ENCODE measurements around the gene PRIMPOL. TPM values are rescaled to one million over a fixed set of nuclear protein-coding genes. Genes with fewer than 3 reads are reported as not detected.
A peak's percentile ranks its signal among the peaks of the same experiment; 100 is the strongest.
"Not testable (repeated sequence)": the region's sequence is repeated elsewhere in the genome, so short reads cannot be mapped to it uniquely, and the experiment has no call there.

Gene PRIMPOL
- 8.5 and 10.4 TPM in 2 replicates for total RNA-seq (2014; rRNA removed; shearing (Covaris generic))

DNA sequence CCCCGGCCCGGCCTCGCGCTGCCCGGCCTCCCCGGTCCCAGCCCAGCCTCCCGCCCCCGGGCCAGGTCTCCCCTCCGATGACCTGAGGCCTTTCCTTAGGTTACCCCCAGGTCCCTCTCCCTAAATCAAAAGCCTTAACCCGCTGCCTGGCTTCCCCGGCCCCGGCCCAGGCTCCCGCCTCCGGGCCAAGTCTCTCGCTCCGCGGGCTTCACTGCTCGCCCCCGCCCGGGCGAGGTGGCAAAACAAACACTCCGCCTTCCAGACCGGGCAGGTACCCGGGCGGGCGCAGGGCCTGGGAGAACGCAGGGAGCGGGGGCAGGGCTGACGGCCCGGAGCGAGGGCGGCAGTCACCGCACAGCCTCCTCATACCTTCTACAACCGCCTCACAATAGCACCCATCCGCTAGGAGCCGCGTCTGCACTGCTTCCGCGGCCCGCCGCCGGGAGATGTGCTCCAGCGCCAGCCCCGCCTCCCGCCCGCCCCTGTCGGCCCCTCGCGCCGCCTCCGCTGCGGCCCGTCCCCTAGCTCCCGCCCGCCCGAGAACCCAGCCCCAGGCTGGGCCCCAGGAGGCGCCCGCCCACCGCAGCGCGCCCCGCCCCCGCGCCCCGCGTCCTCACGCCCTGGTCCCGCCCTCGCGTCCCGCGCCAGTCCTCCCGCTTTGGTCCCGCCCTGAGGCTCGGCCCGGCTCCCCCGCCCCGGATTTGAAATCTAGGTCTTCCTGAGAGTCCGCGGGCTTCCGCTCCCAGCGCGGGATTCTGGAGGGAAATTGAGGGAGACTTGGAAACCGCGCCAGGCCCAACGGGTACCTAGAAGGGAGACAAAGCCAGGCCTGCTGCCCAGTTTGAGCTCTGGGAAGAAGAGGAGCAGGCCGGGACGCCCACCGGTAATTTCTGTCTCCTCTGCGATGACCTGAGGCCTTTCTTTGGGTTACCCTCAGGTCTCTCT is at the start of gene PRIMPOL, which contains the start of gene CASP3:
Gene PRIMPOL, plus strand, starts transcription at position 713 of the 945 bp plus-strand sequence. CDS start 7,403 bp downstream, outside the sequence.
Gene CASP3, minus strand, starts transcription at position 422 of the 945 bp plus-strand sequence. CDS start 10,994 bp downstream, outside the sequence.
- H3K27me3 ChIP-seq (ENCODE audit: control insufficient read depth, insufficient read depth, low read length), result no peaks in the 10 kb centered on the region
- H3K4me3 ChIP-seq (ENCODE audit: insufficient read depth, low read depth, low read length), result peak within 1 kb of the TSS; percentile 84
- H3K36me3 ChIP-seq (replicated peaks; ENCODE audit: control insufficient read depth, insufficient read depth, low read length), result no peaks in the 10 kb centered on the region; the same call in 1 of the 2 replicates
- DNase-seq, result peak; percentile 96

- H3K27me3 ChIP-seq (ENCODE audit: control insufficient read depth, insufficient read depth, low read length); DNase-seq; H3K4me3 ChIP-seq (ENCODE audit: insufficient read depth, low read depth, low read length); H3K36me3 ChIP-seq (replicated peaks; ENCODE audit: control insufficient read depth, insufficient read depth, low read length): not testable (repeated sequence)
Observed at GRCh38 chr4:184600982-184601381, 48.6 kb upstream of the PRIMPOL start.

GRCh38 chr4:184602857-184603256 is 46.7 kb upstream of the PRIMPOL start:
- H3K27me3 ChIP-seq (ENCODE audit: control insufficient read depth, insufficient read depth, low read length); H3K4me3 ChIP-seq (ENCODE audit: insufficient read depth, low read depth, low read length); H3K36me3 ChIP-seq (replicated peaks; ENCODE audit: control insufficient read depth, insufficient read depth, low read length): not testable (repeated sequence)

GRCh38 chr4:184607429-184607828 is 42.1 kb upstream of the PRIMPOL start:
- H3K36me3 ChIP-seq (replicated peaks; ENCODE audit: control insufficient read depth, insufficient read depth, low read length); DNase-seq; H3K4me3 ChIP-seq (ENCODE audit: insufficient read depth, low read depth, low read length); H3K27me3 ChIP-seq (ENCODE audit: control insufficient read depth, insufficient read depth, low read length): not testable (repeated sequence)

More at GRCh38 chr4:184602857-184603256, 46.7 kb upstream of the PRIMPOL start:
- not testable (repeated sequence) for DNase-seq

DNA sequence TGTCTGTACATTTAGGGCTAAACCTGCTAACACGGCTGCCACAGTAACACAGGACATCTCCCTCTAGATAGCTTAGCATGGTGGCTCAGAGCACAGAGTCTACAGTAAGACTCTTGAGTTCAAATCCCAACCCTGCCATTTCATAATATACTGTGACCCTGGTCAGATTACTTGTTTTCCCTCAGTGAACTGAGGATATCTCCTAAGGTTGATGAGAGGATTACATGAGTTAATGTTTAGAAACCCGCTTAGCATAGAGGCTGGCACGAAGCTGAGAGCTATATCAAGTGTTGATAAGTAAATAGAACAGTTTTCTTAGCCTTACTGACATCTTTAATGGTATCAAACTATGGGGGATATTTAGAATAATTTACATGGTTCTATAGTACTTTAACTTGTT is 37.5 kb upstream of the PRIMPOL start:
- no peaks in the 10 kb centered on the region for H3K36me3 ChIP-seq (replicated peaks; ENCODE audit: control insufficient read depth, insufficient read depth, low read length)

GRCh38 chr4:184613405-184613804 is 36.1 kb upstream of the PRIMPOL start:
- no peak overlapping the region for H3K4me3 ChIP-seq (ENCODE audit: insufficient read depth, low read depth, low read length)
- no peak for DNase-seq

More for the DNA sequence above, 37.5 kb upstream of the PRIMPOL start:
- H3K27me3 ChIP-seq (ENCODE audit: control insufficient read depth, insufficient read depth, low read length), result no peaks in the 10 kb centered on the region
- DNase-seq, result no peak
- H3K4me3 ChIP-seq (ENCODE audit: insufficient read depth, low read depth, low read length), result no peak overlapping the region

DNA sequence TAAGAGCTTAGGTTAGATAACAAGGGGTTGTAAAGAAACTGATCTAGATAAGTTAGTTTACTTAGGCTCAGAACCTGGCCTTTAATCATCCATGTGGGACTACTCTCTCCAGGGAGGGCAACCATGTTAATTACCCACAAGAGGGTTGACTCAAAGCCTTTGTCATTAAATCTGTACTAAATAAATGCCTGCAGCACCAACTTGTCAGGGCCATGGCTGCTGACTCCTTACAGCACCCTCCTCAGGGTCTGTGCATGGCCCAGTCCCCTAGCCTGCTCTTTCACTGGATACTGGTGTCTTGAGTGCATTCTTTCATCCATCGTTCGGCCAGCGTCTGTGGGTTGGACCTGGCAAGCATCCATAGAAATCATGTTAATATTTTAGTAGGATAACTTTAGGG is 35.0 kb upstream of the PRIMPOL start:
- Histone ChIP-seq H3K36me3 (replicated peaks; ENCODE audit: control insufficient read depth, insufficient read depth, low read length) (no peaks in the 10 kb centered on the region), H3K4me3 (ENCODE audit: insufficient read depth, low read depth, low read length) (no peak overlapping the region), H3K27me3 (ENCODE audit: control insufficient read depth, insufficient read depth, low read length) (no peaks in the 10 kb centered on the region)
- no peak for DNase-seq

More at GRCh38 chr4:184613405-184613804, 36.1 kb upstream of the PRIMPOL start:
- H3K36me3 ChIP-seq (replicated peaks; ENCODE audit: control insufficient read depth, insufficient read depth, low read length), result no peaks in the 10 kb centered on the region
- H3K27me3 ChIP-seq (ENCODE audit: control insufficient read depth, insufficient read depth, low read length), result no peaks in the 10 kb centered on the region

DNA sequence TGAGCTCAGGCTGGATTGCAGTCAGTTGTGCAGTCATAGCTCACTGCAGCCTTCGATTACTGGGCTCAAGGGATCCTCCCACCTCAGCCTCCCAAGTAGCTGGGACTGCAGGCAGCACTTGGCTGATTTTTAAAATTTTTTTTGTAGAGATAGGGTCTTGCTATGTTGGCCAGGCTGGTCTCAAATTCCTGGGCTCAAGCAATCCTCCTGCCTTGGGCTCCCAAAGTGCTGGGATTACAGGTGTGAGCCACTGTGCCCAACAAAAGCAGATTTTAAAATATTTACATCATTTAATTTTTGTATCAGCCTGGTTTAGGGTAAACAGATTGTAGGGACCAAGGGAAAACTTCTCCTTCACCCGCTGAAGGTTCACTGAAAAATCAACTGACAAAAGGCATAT is 33.4 kb upstream of the PRIMPOL start:
- not testable (repeated sequence) for DNase-seq; H3K36me3 ChIP-seq (replicated peaks; ENCODE audit: control insufficient read depth, insufficient read depth, low read length); H3K27me3 ChIP-seq (ENCODE audit: control insufficient read depth, insufficient read depth, low read length); H3K4me3 ChIP-seq (ENCODE audit: insufficient read depth, low read depth, low read length)

DNA sequence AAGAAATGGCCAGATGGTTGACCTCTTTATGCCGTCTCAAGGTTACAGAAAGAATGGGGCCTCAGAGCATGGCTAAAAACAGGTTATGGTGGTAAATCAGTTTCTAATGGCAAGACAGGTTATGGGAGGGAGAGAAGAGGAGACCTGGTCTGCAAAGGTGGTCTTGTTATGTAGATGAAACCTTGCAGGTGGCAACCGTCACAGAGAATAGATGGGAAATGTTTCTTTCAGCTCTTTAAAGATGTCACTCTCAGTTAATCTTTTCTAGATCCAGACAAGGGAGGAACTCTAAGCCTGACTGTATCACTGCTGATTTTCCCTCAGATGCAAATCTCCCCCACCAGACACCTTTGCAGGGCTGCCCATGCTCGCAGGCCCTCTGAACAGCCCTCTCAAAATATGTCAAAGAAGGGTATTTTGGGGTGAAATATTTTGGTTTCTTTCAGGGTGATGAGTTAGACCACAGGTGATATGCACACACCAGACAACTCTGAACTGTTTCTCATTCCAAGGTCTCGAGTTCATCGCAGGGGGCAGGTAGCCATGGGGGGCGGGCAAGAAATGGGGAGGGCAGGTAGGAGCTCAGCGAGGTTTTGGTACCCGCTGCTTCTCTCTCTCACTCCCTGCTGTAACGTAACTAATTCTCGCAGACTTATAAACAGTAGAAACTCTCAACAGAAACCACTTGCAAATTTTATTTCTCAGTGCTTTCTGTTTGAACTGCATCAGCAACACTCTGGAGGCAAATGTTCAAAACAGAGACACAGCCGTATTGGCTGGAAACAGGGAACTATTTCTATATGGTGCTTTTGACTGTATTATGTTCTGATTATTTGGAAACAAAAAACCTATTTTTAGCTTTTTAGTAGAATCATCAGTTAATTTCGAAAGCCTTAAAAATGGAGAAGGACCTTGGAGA is 32.6 kb upstream of the PRIMPOL start:
- Histone ChIP-seq H3K27me3 (ENCODE audit: control insufficient read depth, insufficient read depth, low read length) (no peaks in the 10 kb centered on the region), H3K36me3 (replicated peaks; ENCODE audit: control insufficient read depth, insufficient read depth, low read length) (no peaks in the 10 kb centered on the region), H3K4me3 (ENCODE audit: insufficient read depth, low read depth, low read length) (no peak overlapping the region)
- DNase-seq, result peak; percentile 27

GRCh38 chr4:184617600-184618196 is 31.8 kb upstream of the PRIMPOL start:
- H3K36me3 ChIP-seq (replicated peaks; ENCODE audit: control insufficient read depth, insufficient read depth, low read length), result peaks cover 2% of the 10 kb centered on the region; the same call in 1 of the 2 replicates
- H3K4me3 ChIP-seq (ENCODE audit: insufficient read depth, low read depth, low read length), result no peak overlapping the region
- no peaks in the 10 kb centered on the region for H3K27me3 ChIP-seq (ENCODE audit: control insufficient read depth, insufficient read depth, low read length)
- DNase-seq, result peak; percentile 40

GRCh38 chr4:184620212-184620867 is 29.2 kb upstream of the PRIMPOL start:
- Histone ChIP-seq H3K36me3 (replicated peaks; ENCODE audit: control insufficient read depth, insufficient read depth, low read length) (peaks cover 2% of the 10 kb centered on the region; the same call in 1 of the 2 replicates), H3K4me3 (ENCODE audit: insufficient read depth, low read depth, low read length) (no peak overlapping the region), H3K27me3 (ENCODE audit: control insufficient read depth, insufficient read depth, low read length) (no peaks in the 10 kb centered on the region)
- no peak for DNase-seq

GRCh38 chr4:184621518-184621917 is 28.0 kb upstream of the PRIMPOL start:
- H3K4me3 ChIP-seq (ENCODE audit: insufficient read depth, low read depth, low read length), result no peak overlapping the region
- no peak for DNase-seq
- peaks cover 2% of the 10 kb centered on the region; the same call in 1 of the 2 replicates for H3K36me3 ChIP-seq (replicated peaks; ENCODE audit: control insufficient read depth, insufficient read depth, low read length)
- no peaks in the 10 kb centered on the region for H3K27me3 ChIP-seq (ENCODE audit: control insufficient read depth, insufficient read depth, low read length)

- not testable (repeated sequence) for H3K27me3 ChIP-seq (ENCODE audit: control insufficient read depth, insufficient read depth, low read length); DNase-seq; H3K4me3 ChIP-seq (ENCODE audit: insufficient read depth, low read depth, low read length); H3K36me3 ChIP-seq (replicated peaks; ENCODE audit: control insufficient read depth, insufficient read depth, low read length)
Observed at GRCh38 chr4:184624504-184624903, 25.0 kb upstream of the PRIMPOL start.
